CD4-positive, alpha-beta T cell treated with Interleukin-10 for 1 hour (primary cell): ENCODE results near the gene TDRD12.

ENCODE experiments used
- DNase-seq: peaks from one replicate; pipeline ENCODE4 v3.0.0-alpha.2; 2020

Gene TDRD12

GRCh38 chr19:32869966-32870573 is 150.5 kb downstream of the TDRD12 start:
- no peak for DNase-seq

GRCh38 chr19:32870981-32871451 is 151.4 kb downstream of the TDRD12 start:
- no peak for DNase-seq

GRCh38 chr19:32872391-32872790 is 152.8 kb downstream of the TDRD12 start:
- DNase-seq, result no peak

- DNase-seq, result no peak
Measured at GRCh38 chr19:32873247-32873959, 153.8 kb downstream of the TDRD12 start.

- no peak for DNase-seq
Measured at GRCh38 chr19:32874605-32875004, 155.0 kb downstream of the TDRD12 start.

GRCh38 chr19:32875428-32875827 is 155.9 kb downstream of the TDRD12 start:
- no peak for DNase-seq

GRCh38 chr19:32876236-32876918 is 156.8 kb downstream of the TDRD12 start:
- DNase-seq, result no peak

GRCh38 chr19:32876919-32877285 is 157.3 kb downstream of the TDRD12 start:
- DNase-seq, result no peak
